Prostate gland (tissue), 2 donors: ENCODE results near the gene ASIP.

ENCODE experiments used
- CTCF ChIP-seq, 4 experiments: fragments of 200-600 bp in 2 of 4; fragments of 450-650 bp in 2 of 4; sonication (generic) in 2 of 4; IDR thresholded peaks; 1 replicate in 3 of 4; 2 replicates in 1 of 4; pipeline ENCODE4 v1.5.1; 2016 to 2019; ENCODE audit warnings: antibody characterized with exemption in 4 of 4, mild to moderate bottlenecking in 2 of 4, moderate library complexity in 2 of 4
- POLR2AphosphoS5 ChIP-seq: sonication (generic); formaldehyde crosslinking; IDR thresholded peaks from one replicate; pipeline ENCODE4 v1.6.1; 2017; ENCODE audit warnings: antibody characterized with exemption

GRCh38 chr20:34283844-34284243, 42.6 kb downstream of the ASIP start:
- TF ChIP-seq POLR2AphosphoS5 = no peak
- no peak for TF ChIP-seq CTCF (IDR thresholded peaks at IDR 0.05)
